ENCODE results near the gene GFOD2. TPM values are rescaled to one million over a fixed set of nuclear protein-coding genes. Genes with fewer than 3 reads are reported as not detected.

Gene GFOD2
- total and polyA plus RNA-seq, 2 donors (not counting 3 experiments of a cell fraction or from before 2014, with no cell fraction given): 38.1 to 47.5 TPM

GRCh38 chr16:67731071-67731752 lies 12.1 kb upstream of the GFOD2 start:
- no TSS peak for BruUV-seq (replicated peaks)
- TF ChIP-seq POLR2AphosphoS5 (IDR thresholded peaks at IDR 0.05; ENCODE audit: insufficient read depth, low read depth, low read length) (no peak), GATA2 (IDR thresholded peaks at IDR 0.05; ENCODE audit: insufficient read depth, insufficient read length, low read depth, low read length) (no peak), MYC (IDR thresholded peaks at IDR 0.05; ENCODE audit: low read depth, low read length) (no peak), CTCF (IDR thresholded peaks at IDR 0.05; ENCODE audit: extremely low read depth in 1 of 2, insufficient read depth in 1 of 2, low read depth in 1 of 2, low read length in 2 of 2) (no peak), FOS (IDR thresholded peaks at IDR 0.05; ENCODE audit: borderline replicate concordance, insufficient read depth, low read length) (no peak), EZH2 (IDR thresholded peaks at IDR 0.05; ENCODE audit: borderline replicate concordance, low read depth, low read length, severe bottlenecking) (no peak), JUN (IDR thresholded peaks at IDR 0.05; ENCODE audit: borderline replicate concordance, insufficient read depth, insufficient read length, low read depth) (no peak), MAX (IDR thresholded peaks at IDR 0.05; ENCODE audit: insufficient read depth, insufficient read length) (no peak), POLR2A (IDR thresholded peaks at IDR 0.05; ENCODE audit: low read depth, low read length) (no peak)
- no peaks in the 10 kb centered on the region for H3K9me1 ChIP-seq (replicated peaks; ENCODE audit: control insufficient read depth, extremely low read depth, insufficient read depth, low read length)
- no peaks in the 10 kb centered on the region for H3K27me3 ChIP-seq (ENCODE audit: control insufficient read depth in 2 of 2, insufficient read depth in 2 of 2, low read length in 2 of 2)
- no peak overlapping the region for H2AFZ ChIP-seq (ENCODE audit: low read depth, low read length)
- H3K4me3 ChIP-seq (replicated peaks in 1 of 3; ENCODE audit: insufficient read depth in 1 of 3, low read depth in 1 of 3, low read length in 3 of 3): no peak overlapping the region
- no peaks in the 10 kb centered on the region for H3K4me1 ChIP-seq (ENCODE audit: control insufficient read depth, extremely low read depth, insufficient read depth, low read length)
- no peak for FAIRE-seq
- H3K9me3 ChIP-seq (replicated peaks; ENCODE audit: control insufficient read depth, insufficient read depth, low read length): no peaks in the 10 kb centered on the region
- POLR2A ChIA-PET: no interaction called here
- H3K9ac ChIP-seq (replicated peaks; ENCODE audit: extremely low read depth, insufficient read depth, low read length): no peak overlapping the region
- no peaks in the 10 kb centered on the region for H3K79me2 ChIP-seq (ENCODE audit: control insufficient read depth, insufficient read depth, low read length)
- no peaks in the 10 kb centered on the region for H4K20me1 ChIP-seq (replicated peaks; ENCODE audit: control insufficient read depth, extremely low read depth, insufficient read depth, low read length)
- no peak overlapping the region for H3K27ac ChIP-seq (ENCODE audit: insufficient read depth, low read depth, low read length)
- H3K4me2 ChIP-seq (ENCODE audit: insufficient read depth, low read length): no peak overlapping the region
- CTCF ChIA-PET: no interaction called here
- peaks cover 2 to 53% of the 10 kb centered on the region in 2 experiments for H3K36me3 ChIP-seq (ENCODE audit: control insufficient read depth in 2 of 2, extremely low read depth in 1 of 2, insufficient read depth in 2 of 2, low read length in 2 of 2)
- DNase-seq (ENCODE audit: low read depth, low spot score): no peak
- dilution Hi-C loops (cut with MboI; ENCODE audit: extremely low pct_ligation_motif_present, low sequenced_read_pairs) (no loop called here), intact Hi-C loops (cut with micrococcal nuclease) (no loop called here)
